ENCODE measurements around the gene PAK3. TPM values are rescaled to one million over a fixed set of nuclear protein-coding genes. Genes with fewer than 3 reads are reported as not detected.

The PAK3 gene
- total and polyA plus RNA-seq, 2 experiments from 2014 or later: 5.0 to 5.4 TPM

DNA sequence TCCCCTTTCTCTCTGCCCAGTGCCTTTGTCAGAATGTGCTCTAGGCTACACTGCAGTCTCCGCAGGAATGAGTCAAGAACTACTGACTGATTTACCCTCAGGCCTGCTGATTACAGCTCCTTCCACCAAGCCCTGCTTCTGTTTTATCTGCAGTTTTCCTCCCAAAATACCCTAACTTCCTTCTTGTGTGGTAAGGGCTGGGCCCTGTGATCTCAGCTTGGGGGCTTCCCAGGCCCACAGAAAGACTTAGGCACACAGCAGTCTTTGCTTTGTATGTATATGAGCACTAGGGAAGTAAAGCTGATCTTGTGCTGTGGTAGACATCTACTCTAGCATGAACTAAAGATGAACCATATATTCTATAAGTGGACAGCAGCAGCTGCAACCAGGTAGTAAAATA lies 18.8 kb downstream of the PAK3 start:
- Mint-ChIP-seq H3K9me3 (no peaks in the 10 kb centered on the region), H3K27me3 (ENCODE audit: insufficient read depth, low read depth, poor library complexity) (no peaks in the 10 kb centered on the region), H3K4me1 (no peaks in the 10 kb centered on the region), H3K27ac (no peak overlapping the region), H3K4me3 (no peak overlapping the region), H3K36me3 (ENCODE audit: low read depth) (no peaks in the 10 kb centered on the region)
- no peak overlapping the region for H2AFZ ChIP-seq
- no peaks in the 10 kb centered on the region for H3K79me2 ChIP-seq (replicated peaks; ENCODE audit: insufficient read depth)
- DNase-seq (ENCODE audit: low spot score): no peak
- H3F3A ChIP-seq (replicated peaks; ENCODE audit: low read depth): no peaks in the 10 kb centered on the region
- no peaks in the 10 kb centered on the region for H3K27me3 ChIP-seq (ENCODE audit: insufficient read depth)
- no peak overlapping the region for H3K4me3 ChIP-seq
- no peaks in the 10 kb centered on the region for H3K9me2 ChIP-seq (ENCODE audit: insufficient read depth)
- no peak for ATAC-seq
- TF ChIP-seq ZNF331 (CRISPR knock-in tag; IDR thresholded peaks at IDR 0.05; ENCODE audit: low read depth) (no peak), CREB1 (CRISPR knock-in tag; IDR thresholded peaks at IDR 0.05; ENCODE audit: low read depth) (no peak), STAT1 (IDR thresholded peaks at IDR 0.05; ENCODE audit: unreplicated experiment) (no peak)
- TF ChIP-seq, protein P1, sequence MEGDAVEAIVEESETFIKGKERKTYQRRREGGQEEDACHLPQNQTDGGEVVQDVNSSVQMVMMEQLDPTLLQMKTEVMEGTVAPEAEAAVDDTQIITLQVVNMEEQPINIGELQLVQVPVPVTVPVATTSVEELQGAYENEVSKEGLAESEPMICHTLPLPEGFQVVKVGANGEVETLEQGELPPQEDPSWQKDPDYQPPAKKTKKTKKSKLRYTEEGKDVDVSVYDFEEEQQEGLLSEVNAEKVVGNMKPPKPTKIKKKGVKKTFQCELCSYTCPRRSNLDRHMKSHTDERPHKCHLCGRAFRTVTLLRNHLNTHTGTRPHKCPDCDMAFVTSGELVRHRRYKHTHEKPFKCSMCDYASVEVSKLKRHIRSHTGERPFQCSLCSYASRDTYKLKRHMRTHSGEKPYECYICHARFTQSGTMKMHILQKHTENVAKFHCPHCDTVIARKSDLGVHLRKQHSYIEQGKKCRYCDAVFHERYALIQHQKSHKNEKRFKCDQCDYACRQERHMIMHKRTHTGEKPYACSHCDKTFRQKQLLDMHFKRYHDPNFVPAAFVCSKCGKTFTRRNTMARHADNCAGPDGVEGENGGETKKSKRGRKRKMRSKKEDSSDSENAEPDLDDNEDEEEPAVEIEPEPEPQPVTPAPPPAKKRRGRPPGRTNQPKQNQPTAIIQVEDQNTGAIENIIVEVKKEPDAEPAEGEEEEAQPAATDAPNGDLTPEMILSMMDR (conservative IDR thresholded peaks at IDR 0.05; ENCODE audit: low read depth in 2 of 2): no peak
- no peaks in the 10 kb centered on the region for H3K4me1 ChIP-seq (ENCODE audit: insufficient read depth)
- no peak overlapping the region for H3K4me2 ChIP-seq
- no peaks in the 10 kb centered on the region for H4K20me1 ChIP-seq (replicated peaks; ENCODE audit: insufficient read depth)
- no peak overlapping the region for H3K27ac ChIP-seq (ENCODE audit: low read depth)
- H3K36me3 ChIP-seq (ENCODE audit: insufficient read depth): no peaks in the 10 kb centered on the region

DNA sequence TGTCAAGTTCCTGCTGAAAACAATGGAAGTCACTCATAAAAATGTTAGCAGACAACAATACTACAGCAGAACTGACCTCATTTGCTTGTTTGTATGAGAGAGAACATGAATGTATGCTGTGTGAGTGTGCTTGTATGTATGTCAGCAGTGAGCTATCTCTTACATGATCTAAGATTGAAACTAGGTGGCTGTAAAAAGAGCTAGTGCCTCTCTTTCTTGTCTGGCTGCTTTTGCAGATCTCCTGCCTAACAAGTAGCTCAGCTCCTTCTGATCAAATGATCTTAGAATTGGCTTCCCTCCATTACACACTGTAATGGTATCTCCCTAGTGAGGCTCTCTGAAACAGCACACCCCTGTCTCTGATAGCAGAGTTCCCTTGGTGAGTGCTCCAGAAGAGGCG lies 20.7 kb downstream of the PAK3 start:
- no peaks in the 10 kb centered on the region for H3K27me3 Mint-ChIP-seq (ENCODE audit: insufficient read depth, low read depth, poor library complexity)
- no peak overlapping the region for H3K27ac Mint-ChIP-seq
- Histone ChIP-seq H3K79me2 (replicated peaks; ENCODE audit: insufficient read depth) (no peaks in the 10 kb centered on the region), H3K36me3 (ENCODE audit: insufficient read depth) (no peaks in the 10 kb centered on the region), H3K4me2 (no peak overlapping the region), H4K20me1 (replicated peaks; ENCODE audit: insufficient read depth) (no peaks in the 10 kb centered on the region), H3K9me2 (ENCODE audit: insufficient read depth) (no peaks in the 10 kb centered on the region), H2AFZ (no peak overlapping the region), H3K4me3 (no peak overlapping the region), H3K27ac (ENCODE audit: low read depth) (no peak overlapping the region), H3K27me3 (ENCODE audit: insufficient read depth) (no peaks in the 10 kb centered on the region), H3K4me1 (ENCODE audit: insufficient read depth) (no peaks in the 10 kb centered on the region), H3F3A (replicated peaks; ENCODE audit: low read depth) (no peaks in the 10 kb centered on the region)
- no peak for TF ChIP-seq ZNF114 (CRISPR knock-in tag; IDR thresholded peaks at IDR 0.05)
- TF ChIP-seq STAT1 (IDR thresholded peaks at IDR 0.05; ENCODE audit: unreplicated experiment): no peak
- TF ChIP-seq EZH2 (IDR thresholded peaks at IDR 0.05; ENCODE audit: low read depth, unreplicated experiment): no peak
- no peak for TF ChIP-seq ZNF331 (CRISPR knock-in tag; IDR thresholded peaks at IDR 0.05; ENCODE audit: low read depth)
- TF ChIP-seq ETS1 (IDR thresholded peaks at IDR 0.05): no peak
- no peak for TF ChIP-seq CREB1 (CRISPR knock-in tag; IDR thresholded peaks at IDR 0.05; ENCODE audit: low read depth)
- TF ChIP-seq NANOG (IDR thresholded peaks at IDR 0.05; ENCODE audit: borderline replicate concordance): no peak
- TF ChIP-seq JUNB (IDR thresholded peaks at IDR 0.05; ENCODE audit: unreplicated experiment): no peak
- no peak overlapping the region for H3K4me3 Mint-ChIP-seq
- no peaks in the 10 kb centered on the region for H3K36me3 Mint-ChIP-seq (ENCODE audit: low read depth)
- ATAC-seq (no peak), DNase-seq (ENCODE audit: low spot score) (no peak)
- H3K4me1 Mint-ChIP-seq: peaks cover 5% of the 10 kb centered on the region; the same call in 2 of the 3 replicates
- H3K9me3 Mint-ChIP-seq: no peaks in the 10 kb centered on the region
